ENCODE measurements around the gene KCNT1.

Gene KCNT1

DNA sequence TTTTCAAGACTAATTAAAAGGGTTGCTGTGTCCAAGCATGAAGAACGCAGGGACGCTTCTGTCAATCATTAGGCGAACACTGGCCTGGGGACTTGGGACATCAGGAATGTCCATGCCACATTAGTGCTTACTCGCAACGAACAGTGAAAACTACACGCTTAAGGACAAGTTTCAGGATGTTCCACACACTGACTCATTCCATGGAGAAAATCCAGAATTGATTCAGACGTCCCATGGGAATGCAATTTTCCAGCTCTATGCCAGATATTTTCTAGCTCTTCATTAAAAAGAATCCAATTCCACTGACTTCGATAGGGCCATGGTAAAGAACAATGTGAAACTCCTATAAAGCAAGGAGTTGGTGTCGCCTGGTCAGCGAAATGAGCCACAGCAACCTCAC lies 107.2 kb downstream of the KCNT1 start:
- Histone ChIP-seq H3K27me3 (ENCODE audit: low read depth, low read length) (no peaks in the 10 kb centered on the region), H3K9me3 (ENCODE audit: insufficient read depth, low read length) (no peaks in the 10 kb centered on the region), H3K79me2 (ENCODE audit: low read length) (no peaks in the 10 kb centered on the region), H3K36me3 (replicated peaks; ENCODE audit: low read depth, low read length) (no peaks in the 10 kb centered on the region), H2AFZ (ENCODE audit: low read depth, low read length) (no peak overlapping the region), H3K27ac (ENCODE audit: low read length) (no peak overlapping the region), H3K4me1 (ENCODE audit: low read length) (no peaks in the 10 kb centered on the region), H3K4me3 (ENCODE audit: low read length) (no peak overlapping the region), H3K9ac (ENCODE audit: low read length) (no peak overlapping the region), H4K20me1 (ENCODE audit: insufficient read depth, low read length) (no peaks in the 10 kb centered on the region), H3K4me2 (ENCODE audit: low read length) (no peak overlapping the region)
- TF ChIP-seq, protein P1, sequence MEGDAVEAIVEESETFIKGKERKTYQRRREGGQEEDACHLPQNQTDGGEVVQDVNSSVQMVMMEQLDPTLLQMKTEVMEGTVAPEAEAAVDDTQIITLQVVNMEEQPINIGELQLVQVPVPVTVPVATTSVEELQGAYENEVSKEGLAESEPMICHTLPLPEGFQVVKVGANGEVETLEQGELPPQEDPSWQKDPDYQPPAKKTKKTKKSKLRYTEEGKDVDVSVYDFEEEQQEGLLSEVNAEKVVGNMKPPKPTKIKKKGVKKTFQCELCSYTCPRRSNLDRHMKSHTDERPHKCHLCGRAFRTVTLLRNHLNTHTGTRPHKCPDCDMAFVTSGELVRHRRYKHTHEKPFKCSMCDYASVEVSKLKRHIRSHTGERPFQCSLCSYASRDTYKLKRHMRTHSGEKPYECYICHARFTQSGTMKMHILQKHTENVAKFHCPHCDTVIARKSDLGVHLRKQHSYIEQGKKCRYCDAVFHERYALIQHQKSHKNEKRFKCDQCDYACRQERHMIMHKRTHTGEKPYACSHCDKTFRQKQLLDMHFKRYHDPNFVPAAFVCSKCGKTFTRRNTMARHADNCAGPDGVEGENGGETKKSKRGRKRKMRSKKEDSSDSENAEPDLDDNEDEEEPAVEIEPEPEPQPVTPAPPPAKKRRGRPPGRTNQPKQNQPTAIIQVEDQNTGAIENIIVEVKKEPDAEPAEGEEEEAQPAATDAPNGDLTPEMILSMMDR (IDR thresholded peaks at IDR 0.05; ENCODE audit: low read depth, low read length), result no peak
- TF ChIP-seq EZH2phosphoT487 (IDR thresholded peaks at IDR 0.05; ENCODE audit: low read depth), result no peak

DNA sequence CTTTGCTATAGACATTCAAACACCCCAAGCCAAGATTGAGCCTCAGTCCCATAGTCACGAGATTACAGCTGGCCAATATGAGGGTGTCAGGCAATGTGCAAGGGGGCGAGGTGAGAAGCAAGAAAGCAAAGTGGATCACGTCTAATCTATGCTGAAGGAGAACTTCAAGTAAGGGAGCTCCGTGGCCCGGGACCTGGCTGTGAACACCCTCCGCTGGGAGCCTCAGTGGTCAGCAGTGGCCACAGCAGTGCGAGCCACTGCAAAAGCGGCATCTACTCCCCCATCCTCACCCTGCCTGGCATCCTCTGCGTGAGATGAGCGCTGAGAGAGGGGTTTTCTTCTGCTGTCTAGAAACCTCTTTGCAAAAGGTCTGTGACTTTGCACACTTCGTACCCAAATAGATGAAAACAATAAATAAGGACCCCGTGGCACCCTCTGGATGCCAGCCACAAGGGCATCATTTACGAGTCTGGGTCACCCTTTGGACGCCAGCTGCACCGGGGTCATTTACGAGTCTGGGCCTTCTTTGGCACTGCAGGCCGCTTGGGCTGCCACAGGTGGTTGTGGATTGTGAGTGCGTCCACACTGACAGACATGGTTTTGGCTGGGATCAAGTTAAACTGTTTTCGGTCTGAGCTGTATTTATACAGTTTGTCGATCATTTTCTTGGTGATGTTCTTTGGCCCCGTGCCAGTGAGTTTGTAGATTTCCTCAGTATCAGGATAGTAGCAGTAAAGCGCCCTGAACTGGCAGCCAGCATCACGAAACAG lies 109.0 kb downstream of the KCNT1 start:
- TF ChIP-seq, protein P1 (IDR thresholded peaks at IDR 0.05; ENCODE audit: low read depth, low read length), result no peak
- TF ChIP-seq EZH2phosphoT487 (IDR thresholded peaks at IDR 0.05; ENCODE audit: low read depth), result no peak
- Histone ChIP-seq H3K27me3 (ENCODE audit: low read depth, low read length) (no peaks in the 10 kb centered on the region), H3K79me2 (ENCODE audit: low read length) (no peaks in the 10 kb centered on the region), H3K27ac (ENCODE audit: low read length) (no peak overlapping the region), H4K20me1 (ENCODE audit: insufficient read depth, low read length) (no peaks in the 10 kb centered on the region), H3K9me3 (ENCODE audit: insufficient read depth, low read length) (no peaks in the 10 kb centered on the region), H2AFZ (ENCODE audit: low read depth, low read length) (no peak overlapping the region), H3K36me3 (replicated peaks; ENCODE audit: low read depth, low read length) (no peaks in the 10 kb centered on the region), H3K9ac (ENCODE audit: low read length) (no peak overlapping the region), H3K4me3 (ENCODE audit: low read length) (no peak overlapping the region), H3K4me1 (ENCODE audit: low read length) (no peaks in the 10 kb centered on the region), H3K4me2 (ENCODE audit: low read length) (no peak overlapping the region)

DNA sequence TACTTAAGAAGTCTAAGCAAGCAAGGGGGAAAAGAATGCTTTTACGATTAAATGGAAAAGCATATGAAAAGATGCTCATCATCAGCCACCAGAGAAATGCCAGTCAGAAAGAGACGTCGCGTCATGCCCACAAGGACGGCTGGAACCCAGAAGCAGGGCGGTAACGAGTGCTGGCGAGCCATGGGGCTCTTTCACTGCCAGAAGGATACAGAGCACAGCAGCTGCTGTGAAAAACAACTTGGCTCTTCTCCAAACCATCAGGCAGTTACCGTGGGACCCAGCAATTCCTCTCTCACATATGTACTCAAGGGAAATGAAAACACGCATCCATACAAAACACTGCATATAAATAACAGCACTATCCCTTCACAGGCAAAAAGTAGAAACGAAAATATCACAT lies 109.8 kb downstream of the KCNT1 start:
- Histone ChIP-seq H4K20me1 (ENCODE audit: insufficient read depth, low read length) (no peaks in the 10 kb centered on the region), H3K9ac (ENCODE audit: low read length) (no peak overlapping the region), H3K4me3 (ENCODE audit: low read length) (no peak overlapping the region), H3K4me2 (ENCODE audit: low read length) (no peak overlapping the region), H3K27me3 (ENCODE audit: low read depth, low read length) (no peaks in the 10 kb centered on the region), H3K36me3 (replicated peaks; ENCODE audit: low read depth, low read length) (no peaks in the 10 kb centered on the region), H3K9me3 (ENCODE audit: insufficient read depth, low read length) (no peaks in the 10 kb centered on the region), H3K27ac (ENCODE audit: low read length) (no peak overlapping the region), H3K4me1 (ENCODE audit: low read length) (no peaks in the 10 kb centered on the region), H2AFZ (ENCODE audit: low read depth, low read length) (no peak overlapping the region), H3K79me2 (ENCODE audit: low read length) (no peaks in the 10 kb centered on the region)
- TF ChIP-seq EZH2phosphoT487 (IDR thresholded peaks at IDR 0.05; ENCODE audit: low read depth), result no peak

DNA sequence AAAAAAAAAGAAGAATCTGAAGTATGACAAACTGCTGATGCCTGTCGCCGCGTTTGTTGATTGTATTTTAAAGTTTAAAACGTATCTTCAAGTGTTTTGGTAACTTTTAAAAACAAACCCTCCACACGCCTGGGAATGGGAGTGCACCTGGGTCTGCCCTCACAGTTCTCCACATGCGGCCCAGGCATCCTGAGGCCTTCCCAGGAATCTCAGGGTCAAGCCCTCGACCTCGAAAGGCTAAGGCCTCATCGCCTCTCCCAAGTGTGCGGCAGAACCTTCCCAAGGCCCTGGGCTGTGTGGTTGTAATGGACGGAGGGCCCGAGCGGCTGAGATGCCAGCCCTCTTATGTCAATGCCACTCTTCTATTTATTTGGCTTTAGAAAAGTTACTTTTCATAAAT lies 111.0 kb downstream of the KCNT1 start:
- no peak overlapping the region for H2AFZ ChIP-seq (ENCODE audit: low read depth, low read length)
- no peaks in the 10 kb centered on the region for H3K36me3 ChIP-seq (replicated peaks; ENCODE audit: low read depth, low read length)
- no peak overlapping the region for H3K4me2 ChIP-seq (ENCODE audit: low read length)
- no peaks in the 10 kb centered on the region for H4K20me1 ChIP-seq (ENCODE audit: insufficient read depth, low read length)
- H3K27ac ChIP-seq (ENCODE audit: low read length), result no peak overlapping the region
- no peaks in the 10 kb centered on the region for H3K4me1 ChIP-seq (ENCODE audit: low read length)
- H3K9me3 ChIP-seq (ENCODE audit: insufficient read depth, low read length), result no peaks in the 10 kb centered on the region
- H3K79me2 ChIP-seq (ENCODE audit: low read length), result no peaks in the 10 kb centered on the region
- TF ChIP-seq EZH2phosphoT487 (IDR thresholded peaks at IDR 0.05; ENCODE audit: low read depth), result no peak
- TF ChIP-seq, protein P1 (IDR thresholded peaks at IDR 0.05; ENCODE audit: low read depth, low read length), result no peak
- no peaks in the 10 kb centered on the region for H3K27me3 ChIP-seq (ENCODE audit: low read depth, low read length)
- H3K4me3 ChIP-seq (ENCODE audit: low read length), result no peak overlapping the region
- H3K9ac ChIP-seq (ENCODE audit: low read length), result no peak overlapping the region

Data from OCI-LY3 (cell line).